A549 (cell line): ENCODE data around the gene RFX1.

Experiments
- CTCF ChIP-seq: fragments of >200 bp; sonication (Bioruptor Twin); formaldehyde crosslinking; IDR thresholded peaks from 3 replicates; pipeline ENCODE4 v1.5.1; 2016
- SREBF2 ChIP-seq: fragments of 450-650 bp; IDR thresholded peaks from 2 replicates; pipeline ENCODE4 v1.6.1; 2014; ENCODE audit warnings: mild to moderate bottlenecking, moderate library complexity

- TF ChIP-seq SREBF2 = no peak
- no peak for TF ChIP-seq CTCF
Observed at GRCh38 chr19:13990085-13990484, 16.0 kb downstream of the RFX1 start.
